GM18502 (cell line): ENCODE results near the gene EEF1E1.
"Not testable (repeated sequence)": the region's sequence is repeated elsewhere in the genome, so short reads cannot be mapped to it uniquely, and the experiment has no call there.

Experiments
- ATAC-seq: cut with Tn5 transposase; IDR thresholded peaks from one replicate; pipeline ENCODE4 v1.9.1; 2021; ENCODE audit warnings: mild to moderate bottlenecking; ENCODE audit not compliant: unreplicated experiment, poor library complexity

Gene EEF1E1

DNA sequence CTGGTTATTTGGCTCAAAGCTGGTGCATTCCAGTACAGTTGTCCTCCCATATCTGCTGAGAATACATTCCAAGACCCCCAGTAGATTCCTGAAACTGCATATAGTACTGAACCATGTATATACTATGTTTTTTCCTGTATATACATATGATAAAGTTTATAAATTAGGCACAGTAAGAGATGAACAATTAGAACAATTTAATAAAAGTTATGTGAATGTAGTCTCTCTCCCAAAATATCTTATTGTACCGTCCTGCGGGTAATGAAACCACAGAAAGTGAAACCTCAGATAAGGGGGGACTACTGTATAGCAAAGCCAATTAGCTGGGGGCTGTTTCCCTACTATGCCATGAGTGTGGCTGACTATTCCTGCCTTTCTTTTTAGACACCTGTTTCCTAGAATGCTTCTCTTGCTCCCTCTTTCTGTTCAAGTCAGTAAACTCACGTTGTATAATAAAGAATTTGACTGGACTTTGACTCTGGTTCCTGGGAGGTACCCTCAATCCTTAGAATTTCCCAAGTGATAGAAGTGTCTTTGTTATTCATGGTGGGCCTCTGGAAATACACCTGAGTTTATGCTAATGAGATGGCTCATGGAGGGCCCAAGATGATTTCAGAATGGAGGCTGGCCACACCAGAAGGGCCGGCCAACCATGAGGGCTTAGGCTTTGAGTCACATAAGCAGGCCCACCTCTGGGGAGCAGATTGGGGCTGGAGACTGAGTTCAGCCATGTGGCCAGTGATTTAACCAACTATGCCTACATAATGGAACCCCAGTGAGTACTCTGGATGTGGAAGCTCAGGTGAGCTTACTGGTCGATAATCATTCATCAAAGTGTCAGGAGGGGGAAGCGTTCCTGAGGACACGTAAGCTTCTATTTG, 37.5 kb downstream of the EEF1E1 start:
- peak; percentile 2 for ATAC-seq

DNA sequence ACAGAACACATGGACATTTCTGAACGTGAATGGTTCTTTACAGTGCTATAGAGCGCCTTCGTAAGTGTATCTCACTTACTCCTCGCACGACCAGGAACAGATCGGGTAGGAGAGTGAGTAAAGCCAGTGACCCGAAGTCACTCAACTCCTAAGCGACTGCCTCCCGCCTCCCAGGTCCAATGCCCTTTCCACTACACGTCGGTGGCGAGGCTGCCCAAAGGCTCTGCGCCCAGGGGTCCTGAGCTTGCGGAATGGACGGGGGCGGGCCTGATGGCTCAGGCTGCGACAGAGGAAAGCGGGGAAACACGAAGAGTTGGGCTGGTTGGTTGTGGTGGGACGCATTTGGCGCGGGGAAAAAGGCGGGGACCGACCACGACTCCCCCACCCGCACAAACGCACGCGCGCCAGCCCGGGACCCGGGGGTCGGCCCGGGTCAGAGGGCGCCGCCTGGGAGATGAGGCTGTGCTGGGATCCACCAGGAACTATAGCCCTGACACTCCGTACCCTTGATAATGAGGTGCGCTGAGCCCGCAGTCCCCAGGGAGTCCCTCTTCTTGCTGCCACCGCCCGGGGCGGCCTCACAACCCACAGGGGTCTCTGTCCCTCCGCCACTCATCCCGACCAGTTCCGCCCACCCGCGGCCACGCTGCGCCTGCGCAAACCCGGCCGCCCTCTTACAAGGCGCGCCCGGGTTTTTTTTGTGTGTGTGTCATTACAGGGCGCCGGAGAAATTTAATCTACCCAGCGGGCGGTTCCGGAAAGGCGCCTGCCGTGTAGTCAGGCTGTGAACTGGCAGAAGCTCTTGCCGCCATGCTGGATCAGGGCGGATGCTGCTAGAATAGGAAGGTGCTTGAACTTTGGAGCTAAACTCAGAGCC, 38.3 kb downstream of the EEF1E1 start, which contains the start of gene BLOC1S5:
Gene BLOC1S5, minus strand, starts transcription at position 629 of the 877 bp plus-strand sequence. Its CDS starts 13 bp downstream, at position 616.
- ATAC-seq = peak; percentile 90

DNA sequence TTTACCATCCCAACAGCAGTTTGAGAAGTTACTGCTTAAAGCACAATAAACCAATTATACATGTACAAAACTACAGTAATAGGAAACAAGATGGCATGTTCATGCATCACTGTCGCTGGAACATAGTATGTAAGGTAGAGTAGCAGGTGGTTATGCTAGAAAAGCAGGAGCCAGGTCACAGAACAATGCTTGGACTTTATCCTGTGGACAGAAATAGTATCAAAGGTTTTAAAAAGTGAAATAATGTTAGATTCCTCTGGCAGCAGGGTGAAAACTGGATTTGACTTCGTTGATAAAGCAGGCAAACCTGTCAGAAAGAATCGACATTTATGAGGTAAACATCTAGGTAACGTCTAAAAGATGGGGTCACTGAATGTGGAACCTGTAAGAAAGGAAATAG, 40.6 kb downstream of the EEF1E1 start:
- ATAC-seq = no peak

DNA sequence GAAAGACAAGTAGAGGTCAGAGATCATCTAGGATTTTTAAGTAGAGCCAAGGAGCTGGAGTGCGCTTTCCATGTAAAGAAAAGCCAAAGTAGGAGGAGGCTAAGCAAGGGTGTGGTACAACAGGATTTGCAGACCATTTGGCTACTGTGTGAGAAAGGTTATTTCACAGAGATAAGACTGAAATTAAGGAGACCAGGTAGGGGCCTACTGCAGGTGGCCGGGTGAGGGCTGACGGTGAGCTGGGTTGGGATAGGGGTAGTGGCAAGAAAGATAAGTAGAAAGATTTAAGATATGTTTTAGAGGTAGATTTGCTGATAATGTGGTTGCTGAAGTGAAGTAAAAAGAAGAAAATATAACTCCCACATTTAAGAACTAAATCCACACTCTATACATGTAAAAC, 42.0 kb downstream of the EEF1E1 start:
- no peak for ATAC-seq

DNA sequence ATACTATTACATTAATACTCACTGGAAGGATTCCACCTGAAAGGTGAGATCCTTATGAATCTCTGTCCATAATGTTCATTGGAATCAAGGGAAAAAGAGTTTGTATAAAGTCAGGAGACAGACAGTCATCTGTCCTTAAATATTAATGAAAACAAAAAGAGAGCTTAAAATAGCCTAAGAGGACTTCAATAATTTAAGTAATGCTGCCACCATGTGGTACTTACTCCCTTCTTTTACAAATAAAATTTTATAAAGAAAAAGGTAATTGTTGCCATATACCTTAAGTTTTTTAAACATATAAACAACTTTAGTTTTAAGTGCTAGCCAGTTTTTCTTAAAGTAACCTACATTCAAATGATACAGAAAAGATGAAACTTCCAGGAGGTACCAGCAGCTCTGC, 43.2 kb downstream of the EEF1E1 start:
- ATAC-seq = no peak

DNA sequence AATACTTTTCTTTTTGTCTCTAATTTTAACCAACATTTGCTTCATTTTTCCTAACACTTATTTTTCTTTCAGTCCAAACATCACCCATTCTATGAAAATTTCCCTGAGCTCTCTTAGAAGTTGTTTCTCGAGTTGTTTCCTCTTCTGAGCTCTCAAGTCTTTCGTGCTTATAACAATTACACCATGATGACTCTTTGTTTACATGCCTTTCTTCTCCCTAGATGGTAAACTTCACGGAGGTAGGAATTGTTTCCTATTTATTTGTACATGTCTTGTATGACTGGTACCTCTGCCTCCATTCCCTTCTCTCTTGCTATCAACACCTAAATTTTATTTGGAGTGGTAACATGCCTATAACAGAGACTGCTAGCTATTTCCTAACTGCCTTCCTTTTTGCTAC, 44.6 kb downstream of the EEF1E1 start:
- ATAC-seq = no peak

DNA sequence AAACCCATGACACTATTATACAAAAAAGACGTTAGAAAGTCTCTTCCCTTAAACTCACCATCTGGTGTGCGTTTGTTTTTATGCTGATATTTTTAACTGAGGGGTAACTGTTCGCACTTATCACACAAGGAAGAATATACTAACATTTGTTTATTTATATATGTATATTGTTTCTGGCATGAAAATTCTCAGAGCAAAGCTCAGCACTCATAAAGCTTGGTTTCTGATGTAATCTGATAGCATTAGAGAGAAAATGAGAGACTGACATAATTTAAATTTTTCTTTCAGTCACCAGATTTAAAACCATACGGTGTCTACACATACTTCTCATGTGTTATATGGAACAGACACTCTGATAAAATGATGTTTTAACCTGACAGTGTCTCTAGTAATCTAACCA, 45.1 kb downstream of the EEF1E1 start:
- no peak for ATAC-seq

DNA sequence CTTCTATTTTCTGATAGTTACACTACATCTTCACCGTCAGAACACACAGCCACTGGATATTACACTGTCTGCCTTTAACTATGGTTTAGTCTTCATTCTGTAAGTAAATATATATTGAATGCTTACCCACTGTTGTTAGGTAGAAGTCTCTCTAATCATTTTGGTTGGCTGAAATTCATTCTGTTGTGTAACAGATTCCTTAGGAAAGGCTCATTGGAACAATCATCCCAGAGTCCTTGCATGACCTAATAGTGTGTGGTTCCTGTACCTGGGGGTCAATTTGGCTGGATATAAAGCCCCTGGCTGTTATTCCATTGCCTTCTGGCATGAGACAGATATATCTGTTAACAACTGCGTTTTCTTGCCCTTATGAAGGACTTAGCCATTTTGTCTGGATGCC, 48.1 kb downstream of the EEF1E1 start:
- ATAC-seq = no peak

DNA sequence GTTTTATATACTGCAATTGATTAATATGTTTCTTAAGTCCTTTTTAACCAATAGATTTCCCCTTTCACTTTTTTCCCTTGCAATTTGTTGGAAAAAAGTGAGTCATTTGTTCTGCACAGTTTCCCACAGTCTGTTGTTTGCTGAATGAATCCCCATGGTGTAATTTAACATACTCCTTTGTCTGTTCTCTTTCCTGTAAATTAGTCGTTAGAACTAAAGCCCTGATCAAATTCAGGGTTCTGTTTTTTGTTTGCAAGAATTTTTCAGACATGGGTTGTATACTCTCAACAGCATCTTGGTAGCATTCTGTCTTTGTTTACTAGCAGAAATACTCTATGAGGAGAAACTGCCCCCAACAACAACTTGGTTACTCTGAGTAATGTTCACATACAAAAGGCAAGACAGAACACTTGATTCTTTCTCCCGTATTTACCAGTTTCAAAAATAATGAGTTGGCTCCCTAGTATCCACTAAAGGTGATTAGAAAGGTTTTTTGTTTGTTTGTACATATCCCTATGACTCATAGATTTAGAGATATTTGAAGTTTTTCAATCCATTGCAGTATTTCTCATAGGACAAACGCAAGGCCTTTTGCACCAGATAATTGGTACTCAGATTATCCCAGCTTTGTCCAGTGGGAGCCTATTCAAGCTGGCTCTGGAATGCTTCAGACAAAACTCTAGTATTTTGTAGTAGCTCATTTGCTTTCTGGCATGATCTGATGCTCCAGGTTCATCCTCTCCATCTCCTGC, 54.6 kb downstream of the EEF1E1 start:
- ATAC-seq = no peak

DNA sequence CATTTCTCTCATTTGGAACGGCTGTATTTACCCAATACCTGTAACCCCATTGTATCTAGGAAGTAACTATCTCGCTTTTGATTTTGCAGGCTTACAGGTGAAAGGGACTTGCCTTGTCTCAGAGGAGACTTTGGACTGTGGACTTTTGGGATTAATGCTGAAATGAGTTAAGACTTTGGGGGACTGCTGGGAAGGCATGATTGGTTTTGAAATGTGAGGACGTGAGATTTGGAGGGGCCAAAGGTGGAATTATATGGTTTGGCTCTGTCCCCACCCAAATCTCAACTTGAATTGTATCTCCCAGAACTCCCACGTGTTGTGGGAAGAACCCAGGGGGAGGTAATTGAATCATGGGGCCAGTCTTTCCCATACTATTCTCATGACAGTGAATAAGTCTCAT, 56.6 kb downstream of the EEF1E1 start:
- not testable (repeated sequence) for ATAC-seq

DNA sequence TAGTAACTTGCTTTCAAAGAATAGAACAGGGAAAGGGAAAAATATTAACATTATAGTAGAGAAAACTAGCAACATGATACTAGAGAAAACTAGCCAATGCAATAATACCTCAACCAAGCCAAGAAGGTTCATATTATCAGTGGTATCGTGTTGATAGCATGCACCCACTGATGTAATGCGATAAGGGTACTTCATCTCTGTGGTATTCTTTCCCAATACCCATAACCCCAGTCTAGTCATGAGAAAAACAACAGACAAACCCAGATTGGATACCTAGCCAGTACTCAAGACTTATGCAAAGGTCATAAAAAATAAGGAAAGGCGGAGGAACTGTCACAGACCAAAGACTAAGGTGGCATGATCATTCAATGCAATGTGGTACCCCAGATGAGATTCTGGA, 59.1 kb downstream of the EEF1E1 start:
- ATAC-seq = no peak

DNA sequence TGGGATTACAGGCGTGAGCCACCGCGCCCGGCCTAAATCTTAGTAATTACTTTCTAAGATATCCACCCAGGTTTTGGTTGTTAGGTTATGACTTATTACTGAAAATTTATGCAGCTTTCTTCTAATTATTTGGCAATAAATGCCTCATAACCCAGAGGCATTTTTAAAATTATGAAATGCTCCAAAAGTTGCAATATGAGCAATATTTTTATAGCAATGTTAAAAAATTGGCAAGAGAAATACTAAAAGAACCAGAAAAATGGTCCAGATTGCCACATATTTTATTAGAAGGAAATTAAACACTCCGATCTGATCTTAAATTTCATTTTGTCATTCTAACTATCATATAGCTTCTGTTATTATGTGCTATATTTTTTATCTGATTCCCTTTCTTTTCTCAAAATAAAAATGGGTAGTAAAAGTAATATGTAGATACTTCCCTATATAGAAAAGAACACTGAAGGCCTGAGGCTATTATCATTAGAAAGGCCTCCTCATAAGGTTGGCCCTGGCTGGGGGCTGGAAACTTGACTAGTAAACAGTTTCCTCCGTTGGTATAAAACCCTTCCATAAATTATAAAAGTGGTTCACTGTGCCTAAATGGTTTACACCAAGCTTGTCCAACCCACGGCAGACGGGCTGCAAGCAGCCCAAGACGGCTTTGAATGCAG, 60.3 kb downstream of the EEF1E1 start:
- ATAC-seq = no peak

DNA sequence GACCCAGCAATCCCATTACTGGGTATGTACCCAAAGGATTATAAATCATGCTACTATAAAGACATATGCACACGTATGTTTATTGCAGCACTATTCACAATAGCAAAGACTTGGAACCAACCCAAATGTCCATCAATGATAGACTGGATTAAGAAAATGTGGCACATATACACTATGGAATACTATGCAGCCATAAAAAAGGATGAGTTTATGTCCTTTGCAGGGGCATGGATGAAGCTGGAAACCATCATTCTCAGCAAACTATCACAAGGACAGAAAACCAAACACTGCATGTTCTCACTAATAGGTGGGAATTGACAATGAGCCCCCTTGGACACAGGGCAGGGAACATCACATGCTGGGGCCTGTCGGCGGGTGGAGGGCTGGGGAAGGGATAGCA, 68.2 kb downstream of the EEF1E1 start:
- ATAC-seq = not testable (repeated sequence)

DNA sequence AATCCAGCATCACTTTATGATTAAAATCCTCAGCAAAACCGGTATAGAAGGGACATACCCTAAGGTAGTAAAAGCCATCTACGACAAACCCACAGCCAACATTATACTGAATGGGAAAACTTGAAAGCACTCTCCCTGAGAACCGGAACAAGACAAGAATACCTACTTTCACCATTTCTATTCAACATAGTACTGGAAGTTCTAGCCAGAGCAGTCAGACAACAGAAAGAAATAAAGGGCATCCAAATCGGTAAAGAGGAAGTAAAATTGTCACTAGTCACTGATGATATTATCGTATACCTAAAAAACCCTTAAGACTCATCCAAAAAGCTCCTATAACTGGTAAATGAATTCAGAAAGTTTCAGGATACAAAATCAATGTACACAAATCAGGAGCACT, 71.4 kb downstream of the EEF1E1 start:
- ATAC-seq = no peak
